ENCODE data around the gene BTBD6. TPM values are rescaled to one million over a fixed set of nuclear protein-coding genes. Genes with fewer than 3 reads are reported as not detected.
A peak's percentile ranks its signal among the peaks of the same experiment; 100 is the strongest.

The BTBD6 gene
- total and polyA plus RNA-seq, 2 experiments from 2014 or later = 5.3 to 77.5 TPM

DNA sequence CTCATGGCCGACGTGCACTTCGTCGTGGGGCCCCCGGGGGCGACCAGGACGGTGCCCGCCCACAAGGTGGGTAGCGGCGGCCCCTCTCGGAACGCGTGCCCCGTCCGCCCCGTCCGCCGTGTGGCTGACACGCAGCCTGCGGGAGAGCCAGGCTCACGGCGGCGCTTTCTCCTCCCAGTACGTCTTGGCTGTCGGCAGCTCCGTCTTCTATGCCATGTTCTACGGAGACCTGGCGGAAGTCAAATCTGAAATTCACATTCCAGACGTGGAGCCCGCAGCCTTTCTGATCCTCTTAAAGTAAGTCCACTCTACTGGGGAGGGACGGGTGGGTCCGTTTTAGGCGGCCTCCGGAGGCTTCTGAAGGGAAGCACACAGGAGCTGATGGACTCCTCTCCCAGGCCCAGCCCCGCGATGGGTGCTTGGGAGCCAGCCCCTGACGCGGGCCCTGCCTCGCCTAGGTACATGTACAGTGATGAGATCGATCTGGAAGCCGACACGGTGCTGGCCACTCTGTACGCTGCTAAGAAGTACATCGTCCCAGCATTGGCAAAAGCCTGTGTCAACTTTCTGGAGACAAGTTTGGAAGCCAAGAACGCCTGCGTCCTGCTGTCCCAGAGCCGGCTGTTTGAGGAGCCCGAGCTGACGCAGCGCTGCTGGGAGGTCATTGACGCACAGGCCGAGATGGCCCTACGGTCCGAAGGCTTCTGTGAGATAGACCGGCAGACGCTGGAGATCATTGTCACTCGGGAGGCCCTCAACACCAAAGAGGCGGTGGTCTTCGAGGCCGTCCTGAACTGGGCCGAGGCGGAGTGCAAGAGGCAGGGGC, 1.1 kb downstream of the BTBD6 start:
- Histone ChIP-seq H3K27ac (peak overlapping the region; percentile 79), H3K9ac (peak overlapping the region; percentile 84), H3K4me1 (ENCODE audit: insufficient read depth) (peaks cover 7% of the 10 kb centered on the region; the same call in 1 of the 2 replicates), H3K36me3 (ENCODE audit: low read depth) (peaks cover 9% of the 10 kb centered on the region; the same call in 1 of the 2 replicates), H3K4me2 (ENCODE audit: unreplicated experiment) (peak overlapping the region; percentile 69), H3K9me2 (ENCODE audit: insufficient read depth) (no peaks in the 10 kb centered on the region), H4K20me1 (ENCODE audit: insufficient read depth) (no peaks in the 10 kb centered on the region; the same call in 1 of the 2 replicates), H3K27me3 (replicated peaks; ENCODE audit: insufficient read depth) (no peaks in the 10 kb centered on the region), H3K4me3 (peak overlapping the region; percentile 78), H3F3A (ENCODE audit: insufficient read depth) (no peaks in the 10 kb centered on the region), H2AFZ (no peak overlapping the region), H3K9me3 (ENCODE audit: low read depth) (no peaks in the 10 kb centered on the region), H3K79me2 (ENCODE audit: insufficient read depth) (peaks cover 50% of the 10 kb centered on the region)
- 40 to 42% methylated on average over 55 to 56 of the region's 62 CpGs for WGBS, 2 experiments (ENCODE audit: low coverage in 1 of 2, low lambda C conversion rate in 2 of 2, missing lambda C conversion rate in 2 of 2)
- peak; percentile 67 for DNase-seq
- in situ Hi-C loops (cut with MboI) = no loop called here
- no peak for TF ChIP-seq EZH2phosphoT487 (IDR thresholded peaks at IDR 0.05; ENCODE audit: insufficient read depth, low read depth)
- no peak for TF ChIP-seq EZH2 (IDR thresholded peaks at IDR 0.05; ENCODE audit: insufficient read depth, poor library complexity, severe bottlenecking)

GRCh38 chr14:105250008-105250366, 1.7 kb downstream of the BTBD6 start:
- Histone ChIP-seq H3K4me2 (ENCODE audit: unreplicated experiment) (no peak overlapping the region), H3K9me2 (ENCODE audit: insufficient read depth) (no peaks in the 10 kb centered on the region), H3K36me3 (ENCODE audit: low read depth) (peaks cover 9% of the 10 kb centered on the region; the same call in 1 of the 2 replicates), H2AFZ (no peak overlapping the region), H3F3A (ENCODE audit: insufficient read depth) (no peaks in the 10 kb centered on the region), H3K27ac (no peak overlapping the region), H3K9ac (no peak overlapping the region; the same call in 1 of the 2 replicates), H3K4me1 (ENCODE audit: insufficient read depth) (peaks cover 7% of the 10 kb centered on the region; the same call in 1 of the 2 replicates), H3K4me3 (no peak overlapping the region), H3K79me2 (ENCODE audit: insufficient read depth) (peaks cover 44% of the 10 kb centered on the region), H4K20me1 (ENCODE audit: insufficient read depth) (no peaks in the 10 kb centered on the region; the same call in 1 of the 2 replicates), H3K9me3 (ENCODE audit: low read depth) (no peaks in the 10 kb centered on the region), H3K27me3 (replicated peaks; ENCODE audit: insufficient read depth) (no peaks in the 10 kb centered on the region)
- WGBS, 2 experiments (ENCODE audit: low coverage in 1 of 2, low lambda C conversion rate in 2 of 2, missing lambda C conversion rate in 2 of 2) = 98% methylated on average over 16 of the region's 16 CpGs
- in situ Hi-C loops (cut with MboI) = no loop called here
- no peak for DNase-seq
- TF ChIP-seq EZH2phosphoT487 (IDR thresholded peaks at IDR 0.05; ENCODE audit: insufficient read depth, low read depth) = no peak
- TF ChIP-seq EZH2 (IDR thresholded peaks at IDR 0.05; ENCODE audit: insufficient read depth, poor library complexity, severe bottlenecking) = no peak

DNA sequence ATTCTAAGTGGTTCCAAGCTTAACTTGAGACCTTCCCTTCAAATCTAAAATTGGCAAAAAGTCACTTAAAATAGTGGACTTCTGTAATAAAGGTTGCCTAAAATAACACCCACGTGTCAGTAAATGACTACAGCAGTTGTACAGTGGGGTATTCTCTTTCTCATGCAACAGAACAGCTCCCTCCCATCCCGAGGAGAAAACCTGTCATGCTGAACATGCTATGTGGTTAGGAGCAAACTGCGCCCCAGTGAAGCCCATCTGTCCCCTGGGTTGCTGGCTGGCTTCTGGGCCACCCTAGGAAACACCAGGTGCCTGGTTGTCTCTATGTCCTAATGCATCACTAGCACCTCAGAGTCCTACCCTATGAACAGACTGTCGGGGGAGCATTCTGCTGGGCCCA, 2.7 kb downstream of the BTBD6 start:
- H3K9ac ChIP-seq = no peak overlapping the region
- H3F3A ChIP-seq (ENCODE audit: insufficient read depth) = no peaks in the 10 kb centered on the region
- no peak overlapping the region for H2AFZ ChIP-seq
- H3K4me3 ChIP-seq = no peak overlapping the region
- no peak overlapping the region for H3K27ac ChIP-seq
- H3K9me3 ChIP-seq (ENCODE audit: low read depth) = no peaks in the 10 kb centered on the region
- H3K79me2 ChIP-seq (ENCODE audit: insufficient read depth) = peaks cover 34% of the 10 kb centered on the region
- no peak for DNase-seq
- H3K9me2 ChIP-seq (ENCODE audit: insufficient read depth) = no peaks in the 10 kb centered on the region
- peaks cover 7% of the 10 kb centered on the region; the same call in 1 of the 2 replicates for H3K4me1 ChIP-seq (ENCODE audit: insufficient read depth)
- H3K4me2 ChIP-seq (ENCODE audit: unreplicated experiment) = no peak overlapping the region
- TF ChIP-seq EZH2phosphoT487 (IDR thresholded peaks at IDR 0.05; ENCODE audit: insufficient read depth, low read depth) (no peak), EZH2 (IDR thresholded peaks at IDR 0.05; ENCODE audit: insufficient read depth, poor library complexity, severe bottlenecking) (no peak)
- H3K27me3 ChIP-seq (replicated peaks; ENCODE audit: insufficient read depth) = no peaks in the 10 kb centered on the region
- 84% methylated on average over 4 of the region's 4 CpGs for WGBS, 2 experiments (ENCODE audit: low coverage in 1 of 2, low lambda C conversion rate in 2 of 2, missing lambda C conversion rate in 2 of 2)
- H3K36me3 ChIP-seq (ENCODE audit: low read depth) = peaks cover 9% of the 10 kb centered on the region; the same call in 1 of the 2 replicates
- H4K20me1 ChIP-seq (ENCODE audit: insufficient read depth) = no peaks in the 10 kb centered on the region
- in situ Hi-C loops (cut with MboI) = no loop called here

DNA sequence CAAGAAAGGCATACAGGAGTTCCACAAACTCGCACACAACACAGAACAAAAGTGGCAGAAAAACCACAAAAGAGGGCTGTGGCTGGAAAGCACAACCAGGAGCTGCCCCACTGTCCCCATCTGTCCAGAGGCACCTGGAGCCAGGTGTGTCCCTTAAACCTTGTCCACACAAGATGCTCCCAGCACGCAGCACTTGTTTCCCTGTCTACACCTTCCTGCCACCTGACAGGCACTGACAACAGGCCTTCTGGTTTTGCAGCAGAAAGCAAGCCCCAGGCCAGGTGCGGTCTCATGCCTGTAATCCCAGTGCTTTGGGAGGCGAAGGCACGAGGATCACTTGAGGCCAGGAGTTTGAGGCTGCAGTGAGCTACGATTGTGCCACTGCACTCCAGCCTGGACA, 3.6 kb downstream of the BTBD6 start:
- H3K9me2 ChIP-seq (ENCODE audit: insufficient read depth) = no peaks in the 10 kb centered on the region
- no peaks in the 10 kb centered on the region for H4K20me1 ChIP-seq (ENCODE audit: insufficient read depth)
- H3K4me1 ChIP-seq (ENCODE audit: insufficient read depth) = peaks cover 7% of the 10 kb centered on the region; the same call in 1 of the 2 replicates
- no peak overlapping the region for H2AFZ ChIP-seq
- no peak overlapping the region for H3K9ac ChIP-seq
- in situ Hi-C loops (cut with MboI) = no loop called here
- no peak for DNase-seq
- 77 to 80% methylated on average over 6 of the region's 6 CpGs for WGBS, 2 experiments (ENCODE audit: low coverage in 1 of 2, low lambda C conversion rate in 2 of 2, missing lambda C conversion rate in 2 of 2)
- H3K27me3 ChIP-seq (replicated peaks; ENCODE audit: insufficient read depth) = no peaks in the 10 kb centered on the region
- no peak for TF ChIP-seq EZH2phosphoT487 (IDR thresholded peaks at IDR 0.05; ENCODE audit: insufficient read depth, low read depth)
- TF ChIP-seq EZH2 (IDR thresholded peaks at IDR 0.05; ENCODE audit: insufficient read depth, poor library complexity, severe bottlenecking) = no peak
- H3K4me3 ChIP-seq = no peak overlapping the region
- no peaks in the 10 kb centered on the region for H3F3A ChIP-seq (ENCODE audit: insufficient read depth)
- no peaks in the 10 kb centered on the region for H3K9me3 ChIP-seq (ENCODE audit: low read depth)
- no peak overlapping the region for H3K4me2 ChIP-seq (ENCODE audit: unreplicated experiment)
- H3K36me3 ChIP-seq (ENCODE audit: low read depth) = peaks cover 9% of the 10 kb centered on the region; the same call in 1 of the 2 replicates
- H3K27ac ChIP-seq = no peak overlapping the region
- peaks cover 25% of the 10 kb centered on the region for H3K79me2 ChIP-seq (ENCODE audit: insufficient read depth)

All from GM23248 (cell line).